Measurements from ENCODE around the gene LY6G6C. TPM values are rescaled to one million over a fixed set of nuclear protein-coding genes. Genes with fewer than 3 reads are reported as not detected.
A peak's percentile ranks its signal among the peaks of the same experiment; 100 is the strongest.
"Not testable (repeated sequence)": the region's sequence is repeated elsewhere in the genome, so short reads cannot be mapped to it uniquely, and the experiment has no call there.

Gene LY6G6C
- total RNA-seq, 2 experiments from 2014 or later: not detected

DNA sequence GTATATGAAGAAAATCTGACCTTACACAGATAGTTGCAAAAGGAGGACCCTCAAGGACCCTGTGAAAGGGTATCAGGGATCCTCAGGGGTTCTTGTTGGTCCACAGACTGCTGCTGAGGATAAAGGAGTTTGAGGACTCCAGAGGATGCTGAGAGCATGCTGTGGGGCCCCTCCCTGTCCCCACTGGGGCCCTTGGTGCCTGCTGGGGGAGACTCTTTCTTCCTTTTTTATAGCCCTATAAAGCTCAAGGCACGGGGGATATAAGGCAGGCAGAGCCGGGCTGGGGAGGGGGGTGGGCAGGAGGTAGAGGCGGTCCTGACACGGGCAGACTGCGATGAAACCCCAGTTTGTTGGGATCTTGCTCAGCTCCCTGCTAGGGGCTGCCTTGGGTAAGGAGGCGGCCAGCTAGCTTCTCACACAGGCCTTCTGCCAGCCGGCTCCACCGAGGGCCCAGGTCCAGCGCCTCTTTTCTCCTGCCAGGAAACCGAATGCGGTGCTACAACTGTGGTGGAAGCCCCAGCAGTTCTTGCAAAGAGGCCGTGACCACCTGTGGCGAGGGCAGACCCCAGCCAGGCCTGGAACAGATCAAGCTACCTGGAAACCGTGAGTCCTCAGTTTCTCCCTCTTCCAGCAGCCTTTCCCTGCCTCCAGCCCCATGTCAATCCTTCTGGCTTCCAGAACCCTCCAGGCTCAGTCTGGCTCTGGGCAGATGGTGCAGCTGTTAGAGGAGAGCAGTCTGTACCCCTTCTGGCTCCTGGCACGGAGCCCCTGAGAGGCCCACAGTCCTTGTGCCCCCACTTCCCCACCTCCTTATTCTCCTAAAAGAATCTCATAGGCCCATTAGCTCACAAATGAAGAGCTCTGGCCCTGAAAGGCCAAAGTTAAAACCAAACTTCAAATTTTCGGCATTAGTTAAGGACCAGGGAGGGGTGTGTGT is 6.3 kb downstream of the LY6G6C start, which contains the start of gene LY6G6D:
Gene LY6G6D, plus strand, starts transcription at position 327 of the 937 bp plus-strand sequence. Its CDS starts 8 bp downstream, at position 335.
- Mint-ChIP-seq H3K9me3 (ENCODE audit: low read depth) (no peaks in the 10 kb centered on the region), H3K27me3 (peaks cover 9% of the 10 kb centered on the region)
- ATAC-seq: no peak

DNA sequence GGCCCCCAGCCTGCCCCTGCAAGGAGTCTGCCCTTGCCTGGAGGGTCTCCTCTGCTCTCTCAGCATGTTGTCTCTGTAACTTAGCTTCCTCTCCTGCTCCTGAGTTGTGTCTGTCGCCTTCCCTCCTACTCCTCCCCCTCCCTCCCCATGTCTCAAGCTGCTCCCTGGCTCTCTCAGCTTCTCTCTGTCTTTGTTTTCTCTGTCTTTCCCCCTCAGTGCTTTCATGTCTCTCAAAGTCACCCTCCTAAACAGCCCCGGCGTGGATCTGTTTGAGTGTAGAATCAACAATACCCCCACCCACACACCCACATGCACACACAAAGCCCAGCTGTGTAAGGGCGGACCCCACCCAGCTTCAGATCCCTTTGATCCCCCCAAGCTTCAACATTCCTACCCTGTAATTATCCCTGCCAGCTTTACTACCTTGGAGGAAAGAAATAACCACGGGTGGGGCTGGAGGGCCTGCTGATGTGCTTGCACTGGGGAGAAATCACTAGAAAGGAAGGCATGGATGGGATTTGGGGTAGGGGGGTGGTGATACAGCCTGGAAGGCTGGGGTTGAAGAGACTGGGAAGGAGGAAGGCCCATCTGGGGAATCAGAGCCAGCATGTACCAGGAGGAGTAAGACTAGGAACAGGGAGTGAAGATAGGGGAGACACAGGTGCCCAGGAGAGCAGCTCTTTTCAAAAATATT is 7.4 kb downstream of the LY6G6C start:
- no peak overlapping the region for H3K4me3 Mint-ChIP-seq
- no peak for ATAC-seq
- no peaks in the 10 kb centered on the region for H3K9me3 Mint-ChIP-seq (ENCODE audit: low read depth)
- H3K27me3 Mint-ChIP-seq: peaks cover 7% of the 10 kb centered on the region
- no peak overlapping the region for H3K27ac Mint-ChIP-seq
- H3K4me1 Mint-ChIP-seq: peaks cover 16% of the 10 kb centered on the region
- no peak for DNase-seq
- no peaks in the 10 kb centered on the region for H3K36me3 Mint-ChIP-seq
- CTCF ChIA-PET: interaction anchor here (0.9 to 1.4 kb wide), 6 partner anchors 9 to 108 kb away, joined by 3 to 4 read pairs (median 4); partner anchors contain the start of genes ABHD16A, MPIG6B and MSH5

More for the DNA sequence above, 6.3 kb downstream of the LY6G6C start, which contains the start of gene LY6G6D:
- CTCF ChIA-PET: interaction anchor here (0.9 to 1.4 kb wide), 5 partner anchors 8 to 107 kb away, joined by 3 to 4 read pairs (median 3); partner anchors contain the start of genes MPIG6B and MSH5
- no peak within 1 kb of the TSS for H3K27ac Mint-ChIP-seq
- no peak within 1 kb of the TSS for H3K4me3 Mint-ChIP-seq
- no peak for DNase-seq
- H3K36me3 Mint-ChIP-seq: no peaks in the 10 kb centered on the region
- H3K4me1 Mint-ChIP-seq: peaks cover 14% of the 10 kb centered on the region

DNA sequence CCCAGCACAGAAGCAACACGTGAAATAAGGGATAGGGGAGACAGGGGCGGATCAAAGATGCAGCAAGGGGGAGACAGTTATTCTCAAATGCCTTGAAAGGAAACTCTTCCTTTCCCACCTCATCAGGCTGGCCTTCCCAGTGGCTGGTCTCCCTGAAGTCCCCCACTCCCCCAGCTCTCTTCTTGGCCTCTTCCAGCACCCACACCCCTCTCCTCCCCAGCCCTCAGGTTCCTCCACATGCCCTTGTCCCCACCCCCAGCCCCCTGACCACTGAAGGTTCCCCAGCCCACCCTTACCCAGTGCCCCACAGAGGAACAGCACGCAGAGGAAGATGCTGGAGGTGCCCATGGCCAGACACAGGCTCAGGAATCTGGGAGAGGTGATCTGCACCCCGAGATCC is 8.1 kb downstream of the LY6G6C start:
- ATAC-seq (no peak), DNase-seq (no peak)
- H3K9me3 Mint-ChIP-seq (ENCODE audit: low read depth): no peaks in the 10 kb centered on the region
- CTCF ChIA-PET: interaction anchor here (0.9 kb wide), 1 partner anchor 12 kb away, joined by 3 read pairs; no protein-coding TSS in a partner anchor
- H3K36me3 Mint-ChIP-seq: no peaks in the 10 kb centered on the region
- no peak overlapping the region for H3K4me3 Mint-ChIP-seq
- no peak overlapping the region for H3K27ac Mint-ChIP-seq
- H3K4me1 Mint-ChIP-seq: peaks cover 16% of the 10 kb centered on the region
- peaks cover 7% of the 10 kb centered on the region for H3K27me3 Mint-ChIP-seq

DNA sequence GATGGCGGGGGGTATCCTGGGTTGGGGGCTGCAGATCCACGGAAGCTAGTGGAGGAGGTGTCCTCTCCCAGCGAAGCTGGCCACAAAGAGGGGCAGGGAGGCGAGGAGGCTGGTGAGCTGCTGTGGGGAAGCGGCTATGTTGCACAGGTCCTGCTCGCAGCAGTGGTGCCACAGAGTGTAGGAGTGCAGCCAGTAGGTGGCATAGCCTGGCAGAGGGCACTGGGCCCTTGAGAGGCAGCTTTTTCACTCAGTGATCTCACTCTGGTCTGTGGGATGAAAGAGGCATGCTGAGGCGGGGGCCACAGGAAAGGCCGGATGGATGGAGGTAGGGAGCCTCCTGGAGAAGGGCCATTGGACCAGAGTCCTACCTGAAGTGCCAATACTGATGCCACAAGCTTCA is 9.2 kb downstream of the LY6G6C start:
- no peak for DNase-seq
- peak; percentile 37 for ATAC-seq
- Mint-ChIP-seq H3K36me3 (no peaks in the 10 kb centered on the region), H3K4me3 (no peak overlapping the region), H3K9me3 (ENCODE audit: low read depth) (no peaks in the 10 kb centered on the region), H3K4me1 (peaks cover 16% of the 10 kb centered on the region), H3K27ac (no peak overlapping the region), H3K27me3 (peaks cover 7% of the 10 kb centered on the region)
- CTCF ChIA-PET: interaction anchor here (0.5 to 1.0 kb wide), 2 partner anchors 28 to 58 kb away, joined by 3 read pairs; no protein-coding TSS in a partner anchor

DNA sequence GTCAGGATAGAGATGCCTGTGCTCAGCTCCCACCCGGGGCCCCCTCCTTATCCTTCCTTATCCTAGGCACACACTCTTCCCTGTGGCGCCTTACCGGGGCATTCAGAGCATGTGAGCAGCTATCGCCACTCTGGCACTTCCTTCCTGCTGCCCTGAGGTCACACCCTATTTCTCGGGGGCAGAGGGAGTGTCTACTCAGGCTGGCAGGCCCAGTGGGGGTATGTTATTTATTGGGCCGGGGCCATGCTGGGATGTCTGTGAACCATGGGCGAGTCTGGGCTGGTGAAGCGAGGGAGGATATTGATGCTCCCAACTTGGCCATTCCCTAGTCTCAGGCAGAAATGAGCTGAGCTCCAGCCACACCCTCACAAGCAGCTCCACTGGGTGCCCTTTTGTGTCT is 10.3 kb downstream of the LY6G6C start:
- Mint-ChIP-seq H3K36me3 (no peaks in the 10 kb centered on the region), H3K27ac (no peak overlapping the region), H3K27me3 (peaks cover 7% of the 10 kb centered on the region), H3K4me1 (peaks cover 16% of the 10 kb centered on the region), H3K4me3 (no peak overlapping the region), H3K9me3 (ENCODE audit: low read depth) (no peaks in the 10 kb centered on the region)
- DNase-seq (no peak), ATAC-seq (peak; percentile 63)
- CTCF ChIA-PET: interaction anchor here (0.9 to 1.3 kb wide), 2 partner anchors 19 kb away, joined by 3 to 5 read pairs; no protein-coding TSS in a partner anchor

DNA sequence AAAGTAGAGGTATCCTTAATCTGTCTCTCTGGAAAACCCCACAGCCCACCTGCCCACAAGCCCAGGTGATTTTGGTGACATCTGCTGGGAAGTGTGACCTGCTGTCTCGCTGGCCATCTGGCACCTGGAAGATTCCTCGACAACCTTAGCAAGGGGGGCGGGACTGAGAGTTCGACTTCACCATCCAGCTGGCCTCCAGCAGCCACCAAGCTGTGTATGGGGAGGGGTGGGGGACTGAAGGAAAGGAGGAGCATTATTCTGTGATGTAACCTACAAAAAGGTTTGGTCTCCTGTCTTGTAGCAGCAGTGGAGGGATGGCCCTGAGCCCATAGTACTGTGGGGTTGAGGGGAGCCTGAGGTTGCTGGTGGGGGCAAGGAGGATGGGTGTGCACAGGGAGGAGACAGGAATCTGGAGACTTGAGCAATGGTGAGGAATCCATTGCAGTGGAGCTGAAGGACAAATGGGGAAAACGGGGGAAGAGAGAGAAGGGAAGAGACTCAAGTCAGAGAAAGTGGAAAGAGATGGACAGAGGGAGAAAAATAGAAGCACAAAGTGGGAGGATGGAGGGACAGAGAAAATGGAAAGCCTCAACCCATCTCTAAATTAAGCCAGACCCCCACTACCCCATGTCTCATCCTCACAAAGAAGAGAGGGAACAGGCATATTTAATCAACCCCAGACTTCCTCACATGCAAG is 10.9 kb downstream of the LY6G6C start:
- peaks cover 7% of the 10 kb centered on the region for H3K27me3 Mint-ChIP-seq
- no peak for ATAC-seq
- no peak overlapping the region for H3K27ac Mint-ChIP-seq
- no peaks in the 10 kb centered on the region for H3K9me3 Mint-ChIP-seq (ENCODE audit: low read depth)
- H3K4me1 Mint-ChIP-seq: peaks cover 16% of the 10 kb centered on the region
- CTCF ChIA-PET: interaction anchor here (0.9 to 1.3 kb wide), 2 partner anchors 19 kb away, joined by 3 to 5 read pairs; no protein-coding TSS in a partner anchor
- no peak overlapping the region for H3K4me3 Mint-ChIP-seq
- H3K36me3 Mint-ChIP-seq: no peaks in the 10 kb centered on the region
- DNase-seq: no peak

DNA sequence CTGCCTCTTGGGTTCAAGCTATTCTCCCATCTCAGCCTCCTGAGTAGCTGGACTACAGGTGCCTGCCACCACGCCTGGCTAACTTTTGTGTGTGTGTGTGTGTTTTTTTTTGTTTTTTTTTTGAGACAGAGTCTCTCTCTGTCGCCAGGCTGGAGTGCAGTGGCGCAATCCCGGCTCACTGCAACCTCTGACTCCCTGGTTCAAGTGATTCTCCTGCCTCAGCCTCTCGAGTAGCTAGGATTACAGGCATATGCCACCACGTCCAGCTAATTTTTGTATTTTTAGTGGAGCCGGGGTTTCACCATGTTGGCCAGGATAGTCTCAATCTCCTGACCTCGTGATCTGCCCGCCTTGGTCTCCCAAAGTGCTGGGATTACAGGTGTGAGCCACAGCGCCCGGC is 12.4 kb downstream of the LY6G6C start:
- H3K27me3 Mint-ChIP-seq; H3K27ac Mint-ChIP-seq; ATAC-seq; H3K4me3 Mint-ChIP-seq; H3K36me3 Mint-ChIP-seq; H3K9me3 Mint-ChIP-seq (ENCODE audit: low read depth); DNase-seq: not testable (repeated sequence)
- H3K4me1 Mint-ChIP-seq: peaks cover 16% of the 10 kb centered on the region
- CTCF ChIA-PET: interaction anchor here (0.7 to 1.2 kb wide), 4 partner anchors 29 to 121 kb away, joined by 3 to 6 read pairs (median 4); no protein-coding TSS in a partner anchor

DNA sequence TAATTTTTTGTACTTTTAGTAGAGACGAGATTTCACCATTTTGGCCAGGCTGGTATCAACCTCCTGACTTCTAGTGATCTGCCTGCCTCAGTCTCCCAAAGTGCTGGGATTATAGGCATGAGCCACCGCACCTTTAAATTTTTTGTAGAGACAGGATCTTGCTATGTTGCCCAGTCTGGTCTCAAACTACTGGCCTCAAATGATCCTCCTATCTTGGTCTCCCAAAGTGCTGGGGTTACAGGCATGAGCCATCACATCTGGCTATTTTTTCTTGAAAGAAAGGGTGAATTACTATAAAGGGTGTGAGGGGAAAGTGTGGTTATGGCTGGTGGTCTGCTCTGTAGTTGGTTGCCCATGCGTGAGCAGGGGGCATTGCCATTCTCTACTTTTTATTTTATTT is 13.3 kb downstream of the LY6G6C start:
- Mint-ChIP-seq H3K27ac (no peak overlapping the region), H3K9me3 (ENCODE audit: low read depth) (no peaks in the 10 kb centered on the region), H3K36me3 (no peaks in the 10 kb centered on the region), H3K4me3 (no peak overlapping the region), H3K4me1 (peaks cover 23% of the 10 kb centered on the region), H3K27me3 (peaks cover 1% of the 10 kb centered on the region)
- CTCF ChIA-PET: interaction anchor here (0.7 to 1.4 kb wide), 4 partner anchors 22 to 122 kb away, joined by 3 to 6 read pairs (median 4); no protein-coding TSS in a partner anchor
- no peak for DNase-seq
- no peak for ATAC-seq

DNA sequence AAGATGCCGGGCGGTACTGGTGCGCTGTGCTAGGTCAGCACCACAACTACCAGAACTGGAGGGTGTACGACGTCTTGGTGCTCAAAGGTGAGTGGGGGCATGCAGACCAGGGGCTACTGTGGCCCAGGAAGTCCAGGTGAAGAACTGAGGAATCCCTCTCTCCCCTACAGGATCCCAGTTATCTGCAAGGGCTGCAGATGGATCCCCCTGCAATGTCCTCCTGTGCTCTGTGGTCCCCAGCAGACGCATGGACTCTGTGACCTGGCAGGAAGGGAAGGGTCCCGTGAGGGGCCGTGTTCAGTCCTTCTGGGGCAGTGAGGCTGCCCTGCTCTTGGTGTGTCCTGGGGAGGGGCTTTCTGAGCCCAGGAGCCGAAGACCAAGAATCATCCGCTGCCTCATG is 13.8 kb downstream of the LY6G6C start:
- DNase-seq (no peak), ATAC-seq (no peak)
- Mint-ChIP-seq H3K27ac (no peak overlapping the region), H3K27me3 (no peaks in the 10 kb centered on the region), H3K4me3 (no peak overlapping the region), H3K36me3 (no peaks in the 10 kb centered on the region), H3K9me3 (ENCODE audit: low read depth) (no peaks in the 10 kb centered on the region), H3K4me1 (peaks cover 23% of the 10 kb centered on the region)
- CTCF ChIA-PET: interaction anchor here (1.4 kb wide), 1 partner anchor 22 kb away, joined by 3 read pairs; no protein-coding TSS in a partner anchor

DNA sequence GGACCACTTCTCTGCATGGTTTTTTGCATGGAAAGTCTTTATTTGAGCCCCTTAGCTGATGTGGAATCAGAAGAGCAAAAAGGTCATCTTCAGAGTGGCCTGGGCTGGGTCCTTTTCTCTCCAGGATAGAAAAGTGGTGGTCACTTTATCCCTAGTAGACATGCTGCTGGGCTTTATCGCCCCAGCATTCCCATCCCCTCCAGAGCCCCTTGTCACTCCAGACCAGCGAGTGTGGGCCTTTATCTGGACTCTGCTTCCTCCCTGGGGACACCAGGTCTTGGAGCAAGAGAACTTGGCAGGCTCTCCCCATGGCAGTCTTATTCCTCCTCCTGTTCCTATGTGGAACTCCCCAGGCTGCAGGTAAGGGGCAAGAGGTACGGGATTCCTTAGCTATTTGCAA is 14.9 kb downstream of the LY6G6C start, which contains the start of gene LY6G6F:
Gene LY6G6F, plus strand, starts transcription at position 268 of the 400 bp plus-strand sequence. Its CDS starts 41 bp downstream, at position 309.
- CTCF ChIA-PET: interaction anchor here (0.8 to 1.2 kb wide), 2 partner anchors 32 to 63 kb away, joined by 3 to 6 read pairs; no protein-coding TSS in a partner anchor
- Mint-ChIP-seq H3K27me3 (no peaks in the 10 kb centered on the region), H3K4me1 (peaks cover 28% of the 10 kb centered on the region), H3K27ac (no peak within 1 kb of the TSS), H3K9me3 (ENCODE audit: low read depth) (no peaks in the 10 kb centered on the region), H3K4me3 (no peak within 1 kb of the TSS), H3K36me3 (no peaks in the 10 kb centered on the region)
- DNase-seq (no peak), ATAC-seq (no peak)

DNA sequence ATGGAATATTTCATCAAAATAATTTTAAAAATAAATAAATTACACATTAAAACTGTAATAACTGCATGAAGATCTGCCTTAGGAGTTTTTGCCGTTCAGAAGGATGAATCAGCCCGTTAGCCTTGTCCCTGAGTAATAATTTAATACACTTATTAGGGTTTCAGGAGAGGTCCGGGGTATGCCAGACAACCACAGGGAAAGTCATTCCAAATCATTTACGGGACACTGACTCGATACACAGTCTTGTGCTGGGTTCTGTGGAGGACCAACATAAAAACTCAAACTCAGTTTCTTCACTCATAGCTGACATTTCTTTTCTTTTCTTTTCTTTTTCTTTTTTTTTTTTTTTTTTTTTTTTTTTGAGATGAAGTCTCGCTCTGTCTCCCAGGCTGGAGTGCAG is 15.6 kb downstream of the LY6G6C start:
- H3K27me3 Mint-ChIP-seq: no peaks in the 10 kb centered on the region
- CTCF ChIA-PET: interaction anchor here (0.8 to 1.2 kb wide), 2 partner anchors 33 to 64 kb away, joined by 3 to 6 read pairs; no protein-coding TSS in a partner anchor
- no peaks in the 10 kb centered on the region for H3K9me3 Mint-ChIP-seq (ENCODE audit: low read depth)
- DNase-seq: no peak
- no peak for ATAC-seq
- H3K36me3 Mint-ChIP-seq: peaks cover 3% of the 10 kb centered on the region
- peaks cover 28% of the 10 kb centered on the region for H3K4me1 Mint-ChIP-seq
- no peak overlapping the region for H3K27ac Mint-ChIP-seq
- no peak overlapping the region for H3K4me3 Mint-ChIP-seq

All from activated CD8-positive, alpha-beta memory T cell treated with anti-CD3 and anti-CD28 coated beads, Interleukin-2, amount 10 ng/mL, durations not matched to agents 7 days and 5 days (primary cell).